DMS 273 treated with DMSO at 0.1 percent for 48 hours (cell line): Measurements from ENCODE around the gene LRRFIP1.

Source experiments
- DNase-seq: peaks from one replicate; lab custom pipeline; 2025; lab: John Stamatoyannopoulos, UW

The LRRFIP1 gene

DNA sequence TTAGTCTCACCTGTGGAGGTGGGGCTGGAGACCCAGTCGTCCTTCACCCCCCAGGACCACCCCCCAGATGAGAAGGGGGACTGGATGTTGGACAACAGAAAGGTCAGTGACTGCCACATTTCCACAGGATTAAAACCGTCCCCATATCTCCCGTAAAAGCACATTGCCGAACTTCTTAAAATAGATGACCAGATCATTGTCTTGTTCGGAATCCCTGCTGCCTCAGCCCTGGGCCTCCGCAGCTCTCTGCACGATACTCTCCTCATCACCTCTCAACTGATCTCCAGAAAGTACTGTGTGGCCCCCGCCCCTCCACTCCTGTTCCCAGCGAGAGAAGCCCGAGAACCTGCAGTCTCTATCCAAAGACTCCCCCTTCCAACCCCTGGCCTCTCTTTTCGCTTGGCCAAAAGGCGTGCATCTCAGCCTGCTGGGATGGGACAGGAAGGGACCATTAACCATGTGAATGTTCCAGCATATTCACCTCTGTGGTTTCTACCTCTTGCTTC, 13.2 kb downstream of the LRRFIP1 start:
- DNase-seq, result no peak

DNA sequence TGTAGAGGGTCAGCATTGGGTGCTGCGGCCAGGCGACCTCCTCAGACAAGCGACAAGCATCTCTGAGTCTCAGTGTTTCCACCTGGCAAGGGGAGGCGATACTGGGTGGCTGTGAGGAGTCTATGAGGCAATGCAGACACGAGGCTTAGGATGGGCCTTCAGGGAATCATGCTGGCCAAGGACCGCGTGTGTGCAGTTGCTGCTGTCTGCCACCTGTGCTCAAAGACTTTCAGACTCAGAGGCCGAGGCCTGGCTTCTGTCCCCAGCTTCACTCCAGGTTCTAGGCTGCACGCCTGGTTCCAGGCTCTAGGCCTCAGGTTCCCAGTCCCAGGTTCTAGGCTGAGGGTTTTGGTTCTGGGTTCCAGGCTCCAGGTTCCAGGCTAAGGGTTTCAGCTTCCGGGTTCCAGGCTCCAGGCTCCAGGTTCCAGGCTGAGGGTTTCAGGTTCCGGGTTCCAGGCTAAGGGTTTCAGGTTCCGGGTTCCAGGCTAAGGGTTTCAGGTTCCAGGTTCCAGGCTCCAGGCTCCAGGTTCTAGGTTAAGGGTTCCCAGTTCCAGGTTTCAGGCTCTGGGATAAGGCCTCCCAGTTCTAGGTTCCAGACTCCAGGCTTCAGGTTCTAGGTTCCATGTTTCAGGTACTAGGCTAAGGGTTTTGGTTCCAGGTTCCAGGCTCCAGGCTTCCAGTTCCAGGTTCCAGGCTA, 14.8 kb downstream of the LRRFIP1 start:
- DNase-seq, result no peak

GRCh38 chr2:237643066-237643465, 15.7 kb downstream of the LRRFIP1 start:
- no peak for DNase-seq

GRCh38 chr2:237643582-237644380, 16.4 kb downstream of the LRRFIP1 start:
- DNase-seq, result no peak

DNA sequence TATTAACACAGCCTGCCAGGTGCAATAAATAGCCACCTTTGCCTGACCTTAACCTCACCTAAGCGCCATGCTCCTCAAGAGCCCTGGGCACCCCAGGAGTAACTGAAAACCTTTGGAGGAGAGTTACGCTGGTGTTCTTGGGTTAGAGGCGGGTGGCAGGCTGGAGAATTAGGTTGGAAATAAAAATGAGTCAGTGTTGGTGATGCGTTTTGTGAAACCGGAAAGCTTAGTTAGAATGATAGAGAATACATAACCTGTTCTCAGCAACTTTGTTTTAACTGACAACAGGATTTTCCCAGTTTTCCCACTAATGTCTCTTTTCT, 17.0 kb downstream of the LRRFIP1 start:
- no peak for DNase-seq

DNA sequence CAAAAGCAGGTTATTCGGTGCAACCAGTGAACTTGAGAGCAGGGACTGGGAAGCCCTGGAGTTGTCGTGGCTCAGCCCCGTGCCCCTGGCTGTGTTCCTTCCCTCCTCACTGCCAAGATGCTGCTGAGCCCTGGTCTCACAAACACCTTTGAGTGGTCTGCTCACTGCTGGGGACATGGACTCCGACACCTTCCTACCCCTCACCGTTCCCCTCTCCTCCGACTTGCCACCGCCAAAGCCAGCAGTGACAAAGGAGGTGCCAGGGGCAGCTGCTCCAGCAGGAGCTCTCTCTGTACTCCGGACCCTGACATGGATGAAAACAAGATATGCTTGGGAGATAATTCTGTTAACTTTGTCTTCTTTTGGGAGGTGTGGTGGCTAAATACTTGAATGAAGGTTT, 17.9 kb downstream of the LRRFIP1 start:
- no peak for DNase-seq

GRCh38 chr2:237647176-237648015, 20.0 kb downstream of the LRRFIP1 start:
- DNase-seq, result no peak

DNA sequence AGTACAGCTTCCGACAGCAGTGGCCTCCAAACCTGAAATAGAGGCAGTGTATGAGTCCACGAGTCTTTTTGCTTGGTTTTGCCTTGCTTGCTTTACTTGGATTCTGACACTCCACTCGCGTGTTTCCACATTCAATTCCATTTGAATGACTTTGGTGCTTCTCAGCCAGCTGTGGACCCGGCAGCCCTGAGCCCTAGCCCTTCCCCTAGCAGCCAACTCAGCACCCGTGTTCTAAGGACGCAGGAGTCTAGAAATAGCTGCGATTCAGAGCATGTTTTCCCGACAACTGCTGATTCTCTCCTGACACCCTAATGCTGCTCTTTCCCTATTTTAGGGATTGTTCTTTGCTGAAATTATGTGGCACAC, 20.6 kb downstream of the LRRFIP1 start:
- DNase-seq, result no peak

DNA sequence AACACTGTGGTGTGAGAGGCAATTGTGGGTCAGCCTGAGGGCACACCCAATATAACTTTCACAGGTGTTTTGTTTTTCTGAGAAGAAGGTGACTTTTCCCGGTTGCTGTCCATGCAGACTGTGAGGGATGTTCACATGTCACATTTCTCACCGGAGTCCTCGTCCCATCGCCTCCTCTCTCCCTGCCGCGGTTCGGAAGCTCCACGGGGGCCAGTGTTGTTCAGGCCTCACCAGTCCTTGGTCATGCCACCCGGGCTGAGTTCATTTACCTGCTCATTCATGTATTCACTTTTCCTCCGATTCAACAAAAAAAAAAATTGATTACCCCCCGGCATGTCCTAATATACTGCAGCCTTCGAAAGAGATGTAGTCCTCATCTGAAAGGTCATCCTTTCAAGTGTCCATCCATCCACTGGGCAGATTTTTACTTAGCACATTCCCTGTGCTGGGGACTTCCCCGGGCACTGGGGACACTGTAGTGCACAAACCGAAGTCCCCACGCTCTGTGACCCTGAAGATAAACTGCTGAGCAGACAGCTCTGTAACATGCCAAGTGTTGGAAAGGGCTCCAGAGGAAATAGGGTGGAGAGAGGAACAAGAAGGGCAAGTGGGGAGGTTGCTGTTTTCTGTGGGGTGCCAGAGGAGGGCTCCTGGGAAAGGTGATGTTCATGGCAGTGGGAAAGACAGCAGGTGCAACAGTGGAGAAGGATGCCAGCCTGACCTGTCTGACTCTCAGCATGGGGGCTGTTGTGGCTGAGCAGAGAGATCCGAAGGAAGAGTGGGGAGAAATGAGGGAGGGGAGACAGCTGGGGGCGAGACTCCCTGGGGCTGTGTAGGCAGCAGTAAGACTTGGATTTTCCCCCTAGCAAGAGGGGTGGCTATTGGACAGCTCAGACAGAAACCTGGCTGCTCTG, 22.4 kb downstream of the LRRFIP1 start:
- DNase-seq, result no peak

GRCh38 chr2:237650455-237650850, 23.1 kb downstream of the LRRFIP1 start:
- no peak for DNase-seq

GRCh38 chr2:237651761-237652160, 24.4 kb downstream of the LRRFIP1 start:
- DNase-seq, result no peak

DNA sequence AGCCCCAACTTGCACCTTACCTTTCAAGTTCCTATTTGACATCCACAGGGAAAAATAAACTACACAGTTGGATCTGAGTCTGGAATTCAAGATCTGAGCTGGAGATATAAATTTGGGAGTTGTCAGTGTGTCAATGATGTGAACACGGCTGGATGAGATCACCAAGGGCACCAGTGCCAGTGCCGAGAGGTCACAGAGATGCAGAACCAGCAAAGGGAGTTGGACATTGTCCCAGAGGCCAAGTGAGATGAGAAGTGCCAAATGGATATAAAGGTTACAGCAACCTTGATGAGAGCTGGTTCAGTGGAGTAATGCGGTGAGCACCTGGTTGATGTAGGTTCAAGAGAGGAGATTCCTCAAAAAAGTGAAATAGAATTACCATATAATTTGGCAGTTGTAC, 24.8 kb downstream of the LRRFIP1 start:
- DNase-seq, result no peak

DNA sequence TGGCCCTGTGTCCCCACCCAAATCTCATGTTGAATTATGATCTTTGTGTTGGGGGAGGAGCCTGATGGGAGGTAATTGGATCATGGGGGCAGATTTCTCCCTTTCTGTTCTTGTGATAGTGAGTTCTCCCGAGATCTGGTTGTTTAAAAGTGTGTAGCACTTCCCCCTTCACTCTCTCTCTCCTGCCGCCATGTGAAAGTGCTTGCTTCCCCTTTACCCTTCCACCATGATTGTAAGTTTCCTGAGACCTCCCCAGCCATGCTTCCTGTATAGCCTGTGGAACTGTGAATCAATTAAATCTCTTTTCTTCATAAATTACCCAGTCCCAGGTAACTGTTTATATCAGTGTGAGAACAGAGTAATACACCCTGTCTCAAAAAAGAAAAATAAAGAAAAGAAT, 25.5 kb downstream of the LRRFIP1 start:
- no peak for DNase-seq

DNA sequence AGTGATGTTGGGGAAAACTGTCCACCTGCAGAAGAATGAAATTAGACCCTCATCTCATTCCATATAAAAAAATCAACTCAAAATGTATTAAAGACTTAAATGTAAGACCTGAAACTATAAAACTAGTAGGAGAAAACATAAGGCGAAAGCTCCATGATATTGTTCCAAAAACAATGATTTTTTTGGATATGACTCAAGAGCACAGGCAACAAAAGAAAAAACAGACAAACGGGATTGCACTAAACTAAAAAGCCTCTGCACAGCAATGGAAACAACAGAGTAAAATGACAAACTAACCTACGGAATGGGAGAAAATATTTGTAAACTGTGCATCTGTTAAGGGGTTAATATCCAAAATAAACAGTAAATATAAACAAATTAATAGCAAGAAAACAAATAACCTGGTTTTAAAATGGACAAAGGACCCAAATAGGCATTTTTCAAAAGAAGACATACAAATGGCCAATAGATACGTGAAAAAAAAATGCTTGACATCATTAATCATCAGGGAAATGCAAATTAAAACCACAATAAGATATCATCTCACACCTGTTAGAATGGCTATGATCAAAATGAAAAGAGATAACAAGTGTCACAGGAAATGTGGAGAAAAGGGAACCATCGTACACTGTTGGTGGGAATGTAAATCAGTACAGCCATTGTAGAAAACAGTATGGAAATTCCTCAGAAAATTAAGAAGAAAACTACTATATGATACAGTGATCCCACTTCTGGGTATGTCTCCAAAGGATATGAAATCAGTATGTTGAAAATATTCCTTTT, 26.6 kb downstream of the LRRFIP1 start:
- no peak for DNase-seq

DNA sequence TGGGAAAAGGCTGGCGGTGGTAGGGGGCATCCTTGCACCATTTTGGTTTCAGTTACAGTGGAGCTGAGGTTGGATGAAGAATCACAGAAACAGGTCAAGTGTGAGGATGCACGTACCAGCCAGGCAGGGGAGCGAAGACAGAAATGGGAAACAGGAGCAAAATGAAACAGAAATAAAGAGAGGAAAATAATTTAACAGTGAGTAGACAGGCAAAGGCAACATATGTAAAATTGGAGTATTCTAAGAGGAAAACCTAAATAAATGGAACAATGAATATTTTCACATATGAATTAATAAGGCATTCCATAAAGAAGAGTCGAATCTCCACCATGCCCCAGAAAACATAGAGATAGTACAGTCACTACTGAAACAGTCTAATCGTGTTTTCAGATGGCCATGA, 29.7 kb downstream of the LRRFIP1 start:
- no peak for DNase-seq

DNA sequence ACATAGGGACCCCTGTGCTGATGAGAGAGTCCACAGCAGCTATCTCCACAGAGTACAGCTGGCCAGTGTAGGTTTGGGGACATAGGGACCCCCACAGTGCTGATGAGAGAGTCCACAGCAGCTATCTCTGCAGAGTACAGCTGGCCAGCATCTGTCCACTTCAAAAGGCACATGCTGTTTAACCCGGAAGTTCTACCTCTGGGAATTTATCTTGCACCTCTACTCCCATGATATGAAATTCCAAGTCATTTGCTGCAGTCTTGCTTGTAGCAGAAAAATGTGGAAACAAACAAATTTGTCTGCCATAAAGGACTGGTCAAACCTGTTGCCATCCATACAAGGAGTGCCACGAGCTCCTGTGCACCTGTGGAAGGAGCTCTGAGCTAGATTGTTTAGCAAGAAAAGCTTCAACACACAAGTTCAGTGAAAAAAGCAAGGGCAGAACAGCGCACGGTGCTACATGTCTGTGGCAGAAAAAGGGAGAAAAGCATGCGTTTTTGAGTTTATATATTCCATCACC, 33.1 kb downstream of the LRRFIP1 start:
- DNase-seq, result no peak

DNA sequence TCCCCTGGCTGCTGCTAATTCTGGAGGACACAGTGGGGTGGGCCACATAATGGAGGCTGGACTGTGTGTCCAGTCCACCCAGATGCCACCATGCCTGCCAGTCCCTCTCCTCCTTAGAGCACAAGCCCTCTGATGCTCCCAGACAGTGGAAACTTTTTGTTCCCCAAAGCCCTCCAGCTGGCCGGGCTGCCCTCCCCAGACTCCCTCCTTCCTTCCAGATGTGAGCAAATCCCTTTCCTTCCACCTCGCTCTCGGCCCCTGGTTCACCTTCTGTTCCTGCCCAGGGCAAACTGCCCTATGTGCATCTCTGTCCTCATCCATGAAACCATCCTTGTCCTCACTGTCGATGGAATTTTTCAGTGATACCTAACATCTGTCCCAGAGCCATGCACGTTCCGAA, 33.9 kb downstream of the LRRFIP1 start:
- DNase-seq, result no peak

DNA sequence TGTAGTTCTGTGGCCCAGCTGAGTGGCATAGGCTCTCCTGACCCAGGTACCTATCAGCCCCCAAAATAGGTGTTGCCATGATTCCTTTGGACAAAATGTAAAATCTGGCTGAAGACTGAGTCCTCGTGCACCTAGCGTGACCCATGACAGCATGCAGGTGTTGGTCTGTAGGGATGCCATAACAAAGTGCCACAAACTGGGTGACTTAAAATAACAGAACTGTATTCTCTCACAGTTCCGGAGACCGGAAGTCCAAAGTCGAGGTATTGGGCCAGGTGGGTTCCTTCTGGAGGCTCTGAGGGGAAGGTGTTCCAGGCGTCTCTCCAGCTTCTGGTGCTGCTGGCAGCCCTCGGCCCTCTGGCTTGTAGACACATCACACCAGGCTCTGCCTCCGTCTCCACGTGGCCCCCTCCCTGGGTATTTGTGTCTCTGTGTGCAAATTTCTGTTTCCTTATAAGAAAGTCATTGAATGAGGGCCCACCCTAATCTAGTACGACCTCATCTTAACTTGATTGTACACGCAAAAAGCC, 34.5 kb downstream of the LRRFIP1 start:
- no peak for DNase-seq

- DNase-seq, result peak; percentile 80
These were observed 35.3 kb downstream of the LRRFIP1 start for GRCh38 chr2:237662671-237663093.

DNA sequence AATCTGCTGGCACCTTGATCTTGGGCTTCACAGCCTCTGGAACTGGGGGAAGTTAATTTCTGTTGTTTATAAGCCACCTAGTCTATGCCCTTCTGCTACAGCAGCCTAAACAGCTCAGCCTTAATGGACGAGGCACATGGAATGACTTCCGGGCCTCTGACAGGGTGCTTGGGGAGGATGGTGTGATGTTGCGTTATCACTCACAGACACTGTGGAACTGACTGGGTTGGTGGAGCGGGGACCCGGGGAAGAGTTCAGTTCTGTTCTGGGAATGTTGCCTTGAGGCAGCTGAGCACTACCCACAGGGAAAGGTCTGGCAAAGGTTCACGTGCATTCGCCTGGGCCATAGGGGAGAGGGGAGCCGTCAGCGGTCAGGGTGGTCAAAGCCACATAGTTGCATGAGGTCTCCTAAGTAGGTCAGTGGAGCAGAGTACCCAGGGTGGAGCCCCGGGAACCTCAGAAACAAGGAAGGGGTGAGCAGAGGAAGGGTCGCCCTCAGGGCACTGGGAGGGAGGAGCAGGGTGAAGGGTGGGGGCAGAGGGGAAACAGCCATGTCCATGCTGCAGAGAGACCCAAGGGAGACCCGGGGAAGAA, 36.2 kb downstream of the LRRFIP1 start:
- DNase-seq, result no peak
